HG02884 (cell line): ENCODE measurements around the gene SORBS1.
A peak's percentile ranks its signal among the peaks of the same experiment; 100 is the strongest.

Source experiments
- ATAC-seq: cut with Tn5 transposase; IDR thresholded peaks from one replicate; pipeline ENCODE4 v1.9.1; 2021; ENCODE audit warnings: mild to moderate bottlenecking, moderate library complexity; ENCODE audit not compliant: unreplicated experiment

The SORBS1 gene

GRCh38 chr10:95561177-95561863, at the start of gene SORBS1:
Gene SORBS1 (minus strand): TSS chr10:95561371. CDS start chr10:95441135, 120,236 bp downstream.
- ATAC-seq = peak; percentile 99

GRCh38 chr10:95610727-95611126, 49.6 kb upstream of the SORBS1 start:
- no peak for ATAC-seq

- ATAC-seq = no peak
Observed at GRCh38 chr10:95606922-95607321, 45.8 kb upstream of the SORBS1 start.

- no peak for ATAC-seq
Observed at GRCh38 chr10:95605163-95605562, 44.0 kb upstream of the SORBS1 start.

- no peak for ATAC-seq
Observed at GRCh38 chr10:95604630-95605029, 43.5 kb upstream of the SORBS1 start.

- ATAC-seq = no peak
Observed at GRCh38 chr10:95602382-95602781, 41.2 kb upstream of the SORBS1 start.

- ATAC-seq = no peak
Observed at GRCh38 chr10:95601116-95601719, 40.0 kb upstream of the SORBS1 start.

GRCh38 chr10:95600158-95600557, 39.0 kb upstream of the SORBS1 start:
- no peak for ATAC-seq

- no peak for ATAC-seq
Observed at GRCh38 chr10:95597788-95598187, 36.6 kb upstream of the SORBS1 start.

- no peak for ATAC-seq
Observed at GRCh38 chr10:95588025-95588424, 26.9 kb upstream of the SORBS1 start.

GRCh38 chr10:95579835-95580535, 18.8 kb upstream of the SORBS1 start:
- ATAC-seq = no peak

- no peak for ATAC-seq
Observed at GRCh38 chr10:95579292-95579691, 18.1 kb upstream of the SORBS1 start.

- no peak for ATAC-seq
Observed at GRCh38 chr10:95578619-95579018, 17.4 kb upstream of the SORBS1 start.

GRCh38 chr10:95574649-95575365, 13.6 kb upstream of the SORBS1 start:
- no peak for ATAC-seq

- ATAC-seq = no peak
Observed at GRCh38 chr10:95573964-95574604, 12.9 kb upstream of the SORBS1 start.

- ATAC-seq = no peak
Observed at GRCh38 chr10:95573527-95573926, 12.4 kb upstream of the SORBS1 start.

- ATAC-seq = no peak
Observed at GRCh38 chr10:95572131-95572820, 11.1 kb upstream of the SORBS1 start.

GRCh38 chr10:95571390-95571789, 10.2 kb upstream of the SORBS1 start:
- no peak for ATAC-seq

- ATAC-seq = no peak
Observed at GRCh38 chr10:95569368-95569767, 8.2 kb upstream of the SORBS1 start.

- ATAC-seq = no peak
Observed at GRCh38 chr10:95567903-95568630, 6.9 kb upstream of the SORBS1 start.
